ENCODE results near the gene NRXN2. TPM values are rescaled to one million over a fixed set of nuclear protein-coding genes. Genes with fewer than 3 reads are reported as not detected.
A peak's percentile ranks its signal among the peaks of the same experiment; 100 is the strongest.

The NRXN2 gene
- polyA plus RNA-seq, 1 of the 3 experiments (the other 2 are of a cell fraction): 0.15 TPM

- H2AFZ ChIP-seq (ENCODE audit: low read depth): no peak overlapping the region
- H4K20me1 ChIP-seq (ENCODE audit: insufficient read depth): peaks cover 2% of the 10 kb centered on the region; the same call in 1 of the 2 replicates
- H3K36me3 ChIP-seq (replicated peaks in 1 of 2; ENCODE audit: control insufficient read depth in 1 of 2, insufficient read depth in 2 of 2, low read length in 1 of 2): no peaks in the 10 kb centered on the region
- peaks cover 22% of the 10 kb centered on the region for H3F3A ChIP-seq (replicated peaks; ENCODE audit: insufficient read depth)
- H3K27me3 ChIP-seq (ENCODE audit: insufficient read depth): peaks cover 8% of the 10 kb centered on the region; the same call in 1 of the 2 replicates
- H3K4me1 ChIP-seq (ENCODE audit: control insufficient read depth in 1 of 2, insufficient read depth in 2 of 2, low read depth in 1 of 2, low read length in 1 of 2): peaks cover 16 to 17% of the 10 kb centered on the region in 2 experiments; a peak in 2 of 4 replicates
- peak overlapping the region in 1 of 2 experiments; percentile 16; a peak in 1 of 4 replicates for H3K27ac ChIP-seq (ENCODE audit: low read depth in 2 of 2, low read length in 1 of 2)
- CTCF ChIA-PET: interaction anchor here (0.6 to 2.1 kb wide), 4 partner anchors 26 to 96 kb away, joined by 3 to 6 read pairs (median 3); no protein-coding TSS in a partner anchor
- WGBS (ENCODE audit: low lambda C conversion rate): 83% methylated on average over 7 of the region's 10 CpGs
- no peaks in the 10 kb centered on the region for H3K9me3 ChIP-seq
- POLR2A ChIA-PET: no interaction called here
- TF ChIP-seq MEF2A (IDR thresholded peaks at IDR 0.05; ENCODE audit: borderline replicate concordance, low read depth) (no peak), FOXM1 (IDR thresholded peaks at IDR 0.05; ENCODE audit: low read depth) (no peak), TEAD4 (IDR thresholded peaks at IDR 0.05; ENCODE audit: borderline replicate concordance, insufficient read depth) (no peak), NFIC (IDR thresholded peaks at IDR 0.05; ENCODE audit: borderline replicate concordance) (no peak), RXRA (IDR thresholded peaks at IDR 0.05; ENCODE audit: borderline replicate concordance, low read depth) (no peak), TCF12 (IDR thresholded peaks at IDR 0.05) (no peak), ZBTB33 (IDR thresholded peaks at IDR 0.05; ENCODE audit: borderline replicate concordance, low read depth) (no peak), USF2 (IDR thresholded peaks at IDR 0.05; ENCODE audit: borderline replicate concordance, low read depth, low read length) (no peak), GABPA (IDR thresholded peaks at IDR 0.05; ENCODE audit: low read depth) (no peak)
- no peaks in the 10 kb centered on the region for H3K9me2 ChIP-seq
- H3K4me2 ChIP-seq: no peak overlapping the region
- H3K79me2 ChIP-seq (ENCODE audit: insufficient read depth): no peaks in the 10 kb centered on the region
- H3K9ac ChIP-seq: no peak overlapping the region
- H3K4me3 ChIP-seq (ENCODE audit: low read depth in 2 of 2, low read length in 1 of 2): no peak overlapping the region
- no peak for DNase-seq
These were observed 23.5 kb upstream of the NRXN2 start for GRCh38 chr11:64746486-64746885.

- H3K4me3 ChIP-seq (ENCODE audit: low read depth in 2 of 2, low read length in 1 of 2): peak overlapping the region; percentile 50 to 56; a peak in 3 of 4 replicates
- H3K9ac ChIP-seq: peak overlapping the region; percentile 39; the same call in 1 of the 2 replicates
- no peaks in the 10 kb centered on the region for H3K79me2 ChIP-seq (ENCODE audit: insufficient read depth)
- H4K20me1 ChIP-seq (ENCODE audit: insufficient read depth): peaks cover 2% of the 10 kb centered on the region; the same call in 1 of the 2 replicates
- peaks cover 16 to 17% of the 10 kb centered on the region in 2 experiments; a peak in 2 of 4 replicates for H3K4me1 ChIP-seq (ENCODE audit: control insufficient read depth in 1 of 2, insufficient read depth in 2 of 2, low read depth in 1 of 2, low read length in 1 of 2)
- peak overlapping the region; percentile 30; the same call in 1 of the 2 replicates for H2AFZ ChIP-seq (ENCODE audit: low read depth)
- POLR2A ChIA-PET: no interaction called here
- peaks cover 8% of the 10 kb centered on the region; the same call in 1 of the 2 replicates for H3K27me3 ChIP-seq (ENCODE audit: insufficient read depth)
- H3F3A ChIP-seq (replicated peaks; ENCODE audit: insufficient read depth): peaks cover 22% of the 10 kb centered on the region
- TF ChIP-seq TAF1 (IDR thresholded peaks at IDR 0.05; ENCODE audit: borderline replicate concordance, low read depth, low read length) (no peak), IRF3 (IDR thresholded peaks at IDR 0.05; ENCODE audit: low read depth, low read length) (no peak), CHD2 (IDR thresholded peaks at IDR 0.05; ENCODE audit: low read length, partially characterized antibody) (no peak), MXI1 (IDR thresholded peaks at IDR 0.05; ENCODE audit: low read depth, low read length) (peak; percentile 48; the same call in 1 of the 2 replicates)
- peak; percentile 96 for DNase-seq
- H3K9me3 ChIP-seq: no peaks in the 10 kb centered on the region
- no peaks in the 10 kb centered on the region for H3K9me2 ChIP-seq
- no peaks in the 10 kb centered on the region for H3K36me3 ChIP-seq (replicated peaks in 1 of 2; ENCODE audit: control insufficient read depth in 1 of 2, insufficient read depth in 2 of 2, low read length in 1 of 2)
- WGBS (ENCODE audit: low lambda C conversion rate): 8% methylated on average over 28 of the region's 52 CpGs
- H3K27ac ChIP-seq (ENCODE audit: low read depth in 2 of 2, low read length in 1 of 2): peak overlapping the region in 1 of 2 experiments; percentile 70; a peak in 1 of 4 replicates
- CTCF ChIA-PET: interaction anchor here (1.0 to 4.2 kb wide), 9 partner anchors 12 to 57 kb away, joined by 3 to 48 read pairs (median 11); no protein-coding TSS in a partner anchor
- H3K4me2 ChIP-seq: peak overlapping the region; percentile 80
These were observed 22.7 kb upstream of the NRXN2 start for GRCh38 chr11:64745521-64746328.
